IMR-90 (cell line): ENCODE results near the gene PFDN6. TPM values are rescaled to one million over a fixed set of nuclear protein-coding genes. Genes with fewer than 3 reads are reported as not detected.

Source experiments
- ATAC-seq: fragments of 200-7000 bp; cut with Tn5 transposase; 2 replicates; pipeline ENCODE4 v1.9.1; 2020; ENCODE audit warnings: low read depth, mild to moderate bottlenecking, moderate library complexity
- BruUV-seq: library from RNA; stranded (reverse); fragments of 400-500 nt; replicated peaks from 2 replicates; lab custom pipeline; 2021; lab: Mats Ljungman, UMichigan
- CTCF ChIA-PET: fragments of 300-600 bp; formaldehyde crosslinking; extraction: SDS; loops from one replicate; lab custom pipeline; 2021; ENCODE audit warnings: antibody characterized with exemption; lab: Yijun Ruan, JAX
- POLR2A ChIA-PET: fragments of 300-600 bp; sonication (Branson Sonifier 250); formaldehyde crosslinking; loops from one replicate; lab custom pipeline; 2022; ENCODE audit warnings: antibody characterized with exemption; ENCODE audit not compliant: unreplicated experiment; lab: Charles Lee
- DNase-seq: peaks from one replicate; pipeline ENCODE4 v3.0.0; 2013
- H2AFZ ChIP-seq: replicated peaks from 2 replicates; pipeline ENCODE3; 2013; ENCODE audit warnings: low read length, mild to moderate bottlenecking; ENCODE audit not compliant: poor library complexity
- H2AK5ac ChIP-seq: 2 replicates; pipeline ENCODE4 v1.6.1; 2013; ENCODE audit warnings: low read depth, low read length, inconsistent platforms
- H2AK9ac ChIP-seq: replicated peaks from 2 replicates; pipeline ENCODE3; 2013; ENCODE audit warnings: mild to moderate bottlenecking, low read depth, low read length, moderate library complexity; ENCODE audit not compliant: poor library complexity
- H2BK120ac ChIP-seq: 2 replicates; pipeline ENCODE4 v1.6.1; 2013; ENCODE audit warnings: low read depth, low read length, inconsistent platforms
- H2BK15ac ChIP-seq: 3 replicates; pipeline ENCODE4 v1.6.1; 2013; ENCODE audit warnings: low read depth, low read length, inconsistent platforms
- H2BK20ac ChIP-seq: 2 replicates; pipeline ENCODE4 v1.6.1; 2013; ENCODE audit warnings: low read depth, mild to moderate bottlenecking, inconsistent platforms, low read length, moderate library complexity
- H2BK5ac ChIP-seq: 2 replicates; pipeline ENCODE4 v1.6.1; 2013; ENCODE audit warnings: mild to moderate bottlenecking, low read depth, low read length, inconsistent platforms; ENCODE audit not compliant: poor library complexity, severe bottlenecking
- H3K14ac ChIP-seq: replicated peaks from 2 replicates; pipeline ENCODE4 v1.6.1; 2013; ENCODE audit warnings: low read depth, low read length, inconsistent platforms
- H3K18ac ChIP-seq: 2 replicates; pipeline ENCODE4 v1.6.1; 2013; ENCODE audit warnings: low read depth, low read length, control low read depth
- H3K23ac ChIP-seq: 2 replicates; pipeline ENCODE4 v1.6.1; 2013; ENCODE audit warnings: low read depth, low read length, inconsistent platforms
- H3K27ac ChIP-seq: 2 replicates; pipeline ENCODE4 v1.5.1; 2013; ENCODE audit warnings: mild to moderate bottlenecking, control low read depth, low read length; ENCODE audit not compliant: insufficient read depth
- H3K27me3 ChIP-seq: 2 replicates; pipeline ENCODE4 v1.6.1; 2013; ENCODE audit warnings: low read length; ENCODE audit not compliant: control insufficient read depth, insufficient read depth
- H3K36me3 ChIP-seq: 2 replicates; pipeline ENCODE4 v1.6.1; 2013; ENCODE audit warnings: low read length, mixed read lengths; ENCODE audit not compliant: control insufficient read depth, insufficient read depth
- H3K4ac ChIP-seq: 2 replicates; pipeline ENCODE4 v1.6.1; 2013; ENCODE audit warnings: low read depth, low read length, inconsistent platforms
- H3K4me1 ChIP-seq: 2 replicates; pipeline ENCODE4 v1.6.1; 2013; ENCODE audit warnings: low read length, mixed read lengths; ENCODE audit not compliant: control insufficient read depth, insufficient read depth
- H3K4me2 ChIP-seq: 2 replicates; pipeline ENCODE4 v1.6.1; 2013; ENCODE audit warnings: low read depth, mild to moderate bottlenecking, control low read depth, low read length, moderate library complexity
- H3K4me3 ChIP-seq: 2 replicates; pipeline ENCODE4 v1.5.1; 2013; ENCODE audit warnings: low read depth, mild to moderate bottlenecking, control low read depth, low read length, moderate library complexity; ENCODE audit not compliant: insufficient read depth
- H3K56ac ChIP-seq: 2 replicates; pipeline ENCODE4 v1.6.1; 2013; ENCODE audit warnings: low read length, inconsistent platforms; ENCODE audit not compliant: insufficient read depth; ENCODE audit errors: extremely low read depth
- H3K79me1 ChIP-seq, 2 experiments: 2 replicates each; pipeline ENCODE4 v1.6.1; 2013; ENCODE audit warnings: low read length in 2 of 2, inconsistent platforms in 1 of 2, low read depth in 1 of 2
- H3K9ac ChIP-seq: 2 replicates; pipeline ENCODE4 v1.6.1; 2013; ENCODE audit warnings: low read depth, low read length, control low read depth
- H3K9me1 ChIP-seq: 2 replicates; pipeline ENCODE4 v1.6.1; 2013; ENCODE audit warnings: low read length, inconsistent platforms; ENCODE audit not compliant: insufficient read depth
- H3K9me3 ChIP-seq: 2 replicates; pipeline ENCODE4 v1.6.1; 2013; ENCODE audit warnings: low read length; ENCODE audit not compliant: control insufficient read depth, insufficient read depth
- H4K20me1 ChIP-seq: 2 replicates; pipeline ENCODE4 v1.6.1; 2013; ENCODE audit warnings: low read length, inconsistent platforms; ENCODE audit not compliant: insufficient read depth
- H4K5ac ChIP-seq: 2 replicates; pipeline ENCODE4 v1.6.1; 2013; ENCODE audit warnings: mild to moderate bottlenecking, low read depth, low read length, control low read depth
- H4K8ac ChIP-seq, 2 experiments: 2 replicates each; pipeline ENCODE4 v1.6.1; 2013; ENCODE audit warnings: low read depth in 2 of 2, low read length in 2 of 2, control low read depth in 1 of 2, inconsistent platforms in 1 of 2
- H4K91ac ChIP-seq: 2 replicates; pipeline ENCODE4 v1.6.1; 2013; ENCODE audit warnings: low read depth, low read length, inconsistent platforms; ENCODE audit not compliant: insufficient read depth
- BHLHE40 ChIP-seq: fragments of 150-350 bp; IDR thresholded peaks from 2 replicates; pipeline ENCODE4 v1.6.1; 2016; ENCODE audit warnings: mild to moderate bottlenecking, low read depth, low read length
- CEBPB ChIP-seq: IDR thresholded peaks from 2 replicates; pipeline ENCODE4 v1.6.1; 2012; ENCODE audit warnings: low read depth, low read length, improper control_type of control experiment
- CHD1 ChIP-seq: IDR thresholded peaks from 2 replicates; pipeline ENCODE4 v1.6.1; 2012; ENCODE audit warnings: low read depth, low read length, improper control_type of control experiment
- ELK1 ChIP-seq: fragments of 150-350 bp; IDR thresholded peaks from 2 replicates; pipeline ENCODE4 v1.6.1; 2016; ENCODE audit warnings: low read depth, mild to moderate bottlenecking, low read length, moderate library complexity, borderline replicate concordance
- FOS ChIP-seq: fragments of 150-350 bp; IDR thresholded peaks from 2 replicates; pipeline ENCODE4 v1.6.1; 2016; ENCODE audit warnings: low read depth, low read length
- MAFK ChIP-seq: IDR thresholded peaks from 2 replicates; pipeline ENCODE4 v1.6.1; 2012; ENCODE audit warnings: low read depth, low read length, improper control_type of control experiment
- MAZ ChIP-seq: IDR thresholded peaks from 2 replicates; pipeline ENCODE4 v1.6.1; 2012; ENCODE audit warnings: low read depth, mild to moderate bottlenecking, low read length, improper control_type of control experiment, moderate library complexity, borderline replicate concordance
- MXI1 ChIP-seq: IDR thresholded peaks from 2 replicates; pipeline ENCODE4 v1.6.1; 2012; ENCODE audit warnings: low read depth, mild to moderate bottlenecking, low read length, moderate library complexity, borderline replicate concordance
- POLR2A ChIP-seq: IDR thresholded peaks from 2 replicates; pipeline ENCODE4 v1.6.1; 2012; ENCODE audit warnings: mild to moderate bottlenecking, low read depth, low read length
- RFX5 ChIP-seq: IDR thresholded peaks from 2 replicates; pipeline ENCODE4 v1.8.0; 2012; ENCODE audit warnings: low read depth, mild to moderate bottlenecking, low read length, moderate library complexity
- WGBS, 2 experiments: methylation state at CpG; one replicate each; pipeline versions ENCODE4 v1.1.5 to v1.1.7; 2013; ENCODE audit warnings: missing lambda C conversion rate in 2 of 2; ENCODE audit not compliant: insufficient read length in 1 of 2; ENCODE audit errors: extremely low coverage in 2 of 2; 5-methylcytosine and 5-hydroxymethylcytosine counted together
- dilution Hi-C: fragments of 300-500 bp; cut with HindIII; formaldehyde crosslinking; loops from one replicate; pipeline ENCODE4 v1.14.3; 2018; ENCODE audit warnings: low sequenced_read_pairs; ENCODE audit not compliant: unreplicated experiment
- in situ Hi-C: fragments of 300-500 bp; cut with MboI; formaldehyde crosslinking; loops from 3 replicates; pipeline ENCODE4 v1.14.3; 2019; ENCODE audit warnings: low sequenced_read_pairs, inconsistent platforms, mixed read lengths
- intact Hi-C: fragments of 100-400 bp; cut with micrococcal nuclease; formaldehyde crosslinking; loops from 2 replicates; pipeline ENCODE4 v1.10.0; 2022
- polyA plus RNA-seq, 3 experiments: library from polyadenylated mRNA; depleted of rRNA; stranded (reverse); fragments of >200 nt; gene quantifications; 2 replicates each; pipeline ENCODE4 v1.2.3, GENCODE V29; 2012; ENCODE audit warnings: low replicate concordance in 1 of 3
- total RNA-seq: library from RNA; depleted of rRNA; stranded (reverse); fragments of >200 nt; gene quantifications from 2 replicates; pipeline ENCODE4 v1.2.3, GENCODE V29; 2012

Gene PFDN6
- total and polyA plus RNA-seq, 2 of the 4 experiments (the other 2 are of a cell fraction) = 24.4 to 92.1 TPM

- in situ Hi-C loops = loop anchor here (5.0 to 10.0 kb wide), 3 partner anchors 88 to 233 kb away; no protein-coding TSS in a partner anchor
Measured at GRCh38 chr6:33249732-33250630, 39.4 kb upstream of the PFDN6 start.

More at GRCh38 chr6:33249732-33250630, 39.4 kb upstream of the PFDN6 start:
- peak overlapping the region; percentile 91 for H4K91ac ChIP-seq
- CTCF ChIA-PET = no interaction called here
- no CpG with 5 or more reads among the region's 15 CpGs for WGBS, 2 experiments
- intact Hi-C loops (loop anchor here (2.0 to 5.0 kb wide), 3 partner anchors 49 to 363 kb away; partner anchors contain the start of genes RXRB and SLC39A7), dilution Hi-C loops (no loop called here)
- peak overlapping the region; percentile 94 for H2AFZ ChIP-seq
- H2BK15ac ChIP-seq = peak overlapping the region; percentile 64; the same call in 1 of the 3 replicates
- peaks cover 11% of the 10 kb centered on the region for H3K9me1 ChIP-seq
- peak overlapping the region; percentile 87 for H3K18ac ChIP-seq
- peak overlapping the region; percentile 37; the same call in 1 of the 2 replicates for H2BK20ac ChIP-seq
- DNase-seq (peak; percentile 88), ATAC-seq (peak; percentile 1)
- peak overlapping the region; percentile 64 for H3K4me3 ChIP-seq
- H3K9me3 ChIP-seq = no peaks in the 10 kb centered on the region
- peak overlapping the region; percentile 97 for H2AK5ac ChIP-seq
- POLR2A ChIA-PET = interaction anchor here (1.0 kb wide), 1 partner anchor 22 kb away, joined by 7 read pairs; the partner anchor contains the start of genes RPS18 and VPS52
- peak overlapping the region; percentile 95 for H3K23ac ChIP-seq
- peak overlapping the region; percentile 97 for H2AK9ac ChIP-seq
- H3K4me2 ChIP-seq = peak overlapping the region; percentile 90
- no peaks in the 10 kb centered on the region for H3K27me3 ChIP-seq
- no peak for TF ChIP-seq RFX5
- TF ChIP-seq BHLHE40 = no peak
- no peak for TF ChIP-seq MXI1
- no peak for TF ChIP-seq MAZ
- TF ChIP-seq CEBPB = no peak
- TF ChIP-seq POLR2A = no peak
- peak; percentile 23; the same call in 1 of the 2 replicates for TF ChIP-seq FOS
- TF ChIP-seq CHD1 = 0 out of 2 replicates have a peak, but pooled peaks have one; percentile 22
- TF ChIP-seq ELK1 = no peak
- TF ChIP-seq MAFK = no peak
- peaks cover 12% of the 10 kb centered on the region for H3K4me1 ChIP-seq
- peak overlapping the region; percentile 74 to 96 for H4K8ac ChIP-seq
- peak overlapping the region; percentile 96 for H3K14ac ChIP-seq
- H2BK5ac ChIP-seq = peak overlapping the region; percentile 92
- H3K56ac ChIP-seq = peak overlapping the region; percentile 88
- BruUV-seq = no TSS peak
- H3K4ac ChIP-seq = peak overlapping the region; percentile 97
- H3K79me1 ChIP-seq = peaks cover under 1 to 30% of the 10 kb centered on the region in 2 experiments; a peak in 3 of 4 replicates
- peak overlapping the region; percentile 93 for H3K9ac ChIP-seq
- H3K36me3 ChIP-seq = peaks cover 8% of the 10 kb centered on the region; the same call in 1 of the 2 replicates
- peak overlapping the region; percentile 95 for H3K27ac ChIP-seq
- peak overlapping the region; percentile 68 for H2BK120ac ChIP-seq
- peak overlapping the region; percentile 89 for H4K5ac ChIP-seq
- peaks cover 3% of the 10 kb centered on the region; the same call in 1 of the 2 replicates for H4K20me1 ChIP-seq
